ENCODE results near the gene HCN2. TPM values are rescaled to one million over a fixed set of nuclear protein-coding genes. Genes with fewer than 3 reads are reported as not detected.

Gene HCN2
- total and polyA plus RNA-seq, 9 of the 15 experiments (the other 6 are each of a cell fraction or from before 2014, with no cell fraction given): 0.29 to 4.2 (median 0.82) TPM; not detected in 2

DNA sequence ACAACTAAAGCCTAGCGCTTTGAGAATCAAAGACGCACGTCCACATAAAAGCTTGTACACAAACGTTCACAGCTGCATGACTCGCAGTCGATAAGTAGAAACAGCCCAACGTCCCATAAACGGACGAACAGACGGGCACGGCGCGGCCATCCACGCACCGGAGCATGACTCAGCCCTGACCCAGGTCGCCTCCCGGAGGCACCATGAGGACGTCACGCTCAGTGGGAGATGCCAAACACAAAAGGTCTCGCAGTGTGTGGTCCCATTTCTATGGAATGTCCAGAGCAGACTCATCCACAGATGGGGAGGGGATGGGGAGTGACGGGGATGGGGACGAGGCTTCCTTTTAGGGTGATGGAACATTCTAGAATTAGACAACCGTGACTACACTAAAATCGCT, 34.3 kb downstream of the HCN2 start (continued):
- no peak for TF ChIP-seq FOXP1 (CRISPR knock-in tag; IDR thresholded peaks at IDR 0.05)

GRCh38 chr19:624433-625109, 34.9 kb downstream of the HCN2 start:
- H3K36me3 ChIP-seq (ENCODE audit: control insufficient read depth, insufficient read depth, low read length): peaks cover 80% of the 10 kb centered on the region; the same call in 2 of the 3 replicates
- no peaks in the 10 kb centered on the region for H4K20me1 ChIP-seq (replicated peaks; ENCODE audit: control insufficient read depth, insufficient read depth, low read length)
- H3K4me1 ChIP-seq (replicated peaks in 1 of 2; ENCODE audit: control insufficient read depth in 2 of 2, insufficient read depth in 2 of 2, low read length in 2 of 2): peaks cover 0 to 19% of the 10 kb centered on the region in 2 experiments; a peak in 1 of 5 replicates
- H2AFZ ChIP-seq (ENCODE audit: low read depth, low read length): no peak overlapping the region
- no peak overlapping the region for H3K27ac ChIP-seq (ENCODE audit: extremely low read depth, low read depth, low read length)
- H3K4me2 ChIP-seq (ENCODE audit: insufficient read depth, low read length): no peak overlapping the region
- 95% methylated on average over 19 of the region's 24 CpGs for WGBS (ENCODE audit: insufficient coverage, low coverage, missing lambda C conversion rate)
- peaks cover 15% of the 10 kb centered on the region; the same call in 1 of the 3 replicates for H3K79me2 ChIP-seq (ENCODE audit: control insufficient read depth, insufficient read depth, low read length)
- intact Hi-C loops (cut with micrococcal nuclease) (no loop called here), in situ Hi-C loops (cut with MboI) (no loop called here)
- CTCF ChIA-PET (ENCODE audit: low intra/inter-chr PET ratio): no interaction called here
- BruUV-seq (replicated peaks): no TSS peak
- no peak overlapping the region for H3K9ac ChIP-seq (ENCODE audit: insufficient read depth in 1 of 2, low read depth in 2 of 2, low read length in 2 of 2)
- no peak overlapping the region for H3K4me3 ChIP-seq
- DNase-seq (ENCODE audit: extremely low read depth in 1 of 4, low spot score in 3 of 4) (no peak), ATAC-seq (no peak), FAIRE-seq (no peak)
- POLR2A ChIA-PET: interaction anchor here (0.6 to 1.1 kb wide), 2 partner anchors 9 to 49 kb away, joined by 3 to 4 read pairs; no protein-coding TSS in a partner anchor
- no peaks in the 10 kb centered on the region; the same call in 1 of the 2 replicates for H3K9me3 ChIP-seq (replicated peaks; ENCODE audit: control insufficient read depth, insufficient read depth, low read depth, low read length)
- H3K27me3 ChIP-seq (ENCODE audit: control insufficient read depth in 2 of 2, insufficient read depth in 2 of 2, low read length in 2 of 2): no peaks in the 10 kb centered on the region
- no peak for TF ChIP-seq SRSF1 (IDR thresholded peaks at IDR 0.05; ENCODE audit: low read depth, low read length)
- peak; percentile 43; the same call in 1 of the 2 replicates for TF ChIP-seq RBFOX2 (IDR thresholded peaks at IDR 0.05; ENCODE audit: low read depth, low read length)
- TF ChIP-seq TAL1 (IDR thresholded peaks at IDR 0.05): no peak
- no peak for TF ChIP-seq ZNF253 (CRISPR knock-in tag; conservative IDR thresholded peaks at IDR 0.05)
- TF ChIP-seq MEF2A (IDR thresholded peaks at IDR 0.05; ENCODE audit: control insufficient read depth, low read depth, low read length): no peak
- TF ChIP-seq POLR2G (IDR thresholded peaks at IDR 0.05; ENCODE audit: low read depth, low read length): peak; percentile 57
- H3K9me1 ChIP-seq (ENCODE audit: control insufficient read depth, insufficient read depth, low read length): no peaks in the 10 kb centered on the region
